OCI-LY3 (cell line): ENCODE data around the gene CLEC16A.
"Not testable (repeated sequence)": the region's sequence is repeated elsewhere in the genome, so short reads cannot be mapped to it uniquely, and the experiment has no call there.

Source experiments
- H2AFZ ChIP-seq: fragments of 200-600, 300-600 bp; shearing (Covaris generic); 2 replicates; pipeline ENCODE4 v1.6.0; 2014; ENCODE audit warnings: antibody characterized with exemption, low read depth, low read length
- H3K27ac ChIP-seq: fragments of 200-600, 300-600 bp; sonication (generic); 2 replicates; pipeline ENCODE4 v1.5.1; 2014; ENCODE audit warnings: mild to moderate bottlenecking, low read length, moderate library complexity, mixed read lengths
- H3K27me3 ChIP-seq: fragments of 200-600, 300-600 bp; sonication (generic); 2 replicates; pipeline ENCODE4 v1.6.1; 2014; ENCODE audit warnings: low read depth, low read length, mixed read lengths
- H3K36me3 ChIP-seq: fragments of 200-600, 300-600 bp; sonication (generic); replicated peaks from 2 replicates; pipeline ENCODE3; 2014; ENCODE audit warnings: low read depth, low read length, mixed read lengths
- H3K4me1 ChIP-seq: fragments of 300-600, 200-600 bp; sonication (generic); 2 replicates; pipeline ENCODE4 v1.6.1; 2014; ENCODE audit warnings: low read length, mixed read lengths
- H3K4me2 ChIP-seq: fragments of 200-600, 300-600 bp; sonication (generic); 2 replicates; pipeline ENCODE4 v1.6.1; 2014; ENCODE audit warnings: low read length, mixed read lengths
- H3K4me3 ChIP-seq: fragments of 300-600, 200-600 bp; sonication (generic); 2 replicates; pipeline ENCODE4 v1.5.1; 2014; ENCODE audit warnings: antibody characterized with exemption, mild to moderate bottlenecking, low read length, moderate library complexity
- H3K79me2 ChIP-seq: fragments of 300-600, 200-600 bp; shearing (Covaris generic); 2 replicates; pipeline ENCODE4 v1.6.1; 2014; ENCODE audit warnings: mild to moderate bottlenecking, low read length, mixed read lengths
- H3K9ac ChIP-seq: fragments of 300-600, 200-600 bp; shearing (Covaris generic); 2 replicates; pipeline ENCODE4 v1.6.0; 2014; ENCODE audit warnings: mild to moderate bottlenecking, low read length, moderate library complexity
- H3K9me3 ChIP-seq: fragments of 200-600, 300-600 bp; shearing (Covaris generic); 2 replicates; pipeline ENCODE4 v1.6.1; 2014; ENCODE audit warnings: low read length, mixed read lengths; ENCODE audit not compliant: insufficient read depth
- H4K20me1 ChIP-seq: fragments of 200-600, 300-600 bp; sonication (generic); 2 replicates; pipeline ENCODE4 v1.6.1; 2016; ENCODE audit warnings: low read length, mixed read lengths; ENCODE audit not compliant: insufficient read depth
- EZH2phosphoT487 ChIP-seq: fragments of 200-600 bp; shearing (Covaris generic); IDR thresholded peaks from 2 replicates; pipeline ENCODE4 v1.6.1; 2018; ENCODE audit warnings: antibody characterized with exemption, mixed run types, low read depth
- TF ChIP-seq, protein P1 (sequence below): fragments of 200-600, 300-600 bp; sonication (generic); IDR thresholded peaks from 2 replicates; pipeline ENCODE4 v1.5.1; 2014; ENCODE audit warnings: antibody characterized with exemption, low read length, low read depth

CLEC16A gene

DNA sequence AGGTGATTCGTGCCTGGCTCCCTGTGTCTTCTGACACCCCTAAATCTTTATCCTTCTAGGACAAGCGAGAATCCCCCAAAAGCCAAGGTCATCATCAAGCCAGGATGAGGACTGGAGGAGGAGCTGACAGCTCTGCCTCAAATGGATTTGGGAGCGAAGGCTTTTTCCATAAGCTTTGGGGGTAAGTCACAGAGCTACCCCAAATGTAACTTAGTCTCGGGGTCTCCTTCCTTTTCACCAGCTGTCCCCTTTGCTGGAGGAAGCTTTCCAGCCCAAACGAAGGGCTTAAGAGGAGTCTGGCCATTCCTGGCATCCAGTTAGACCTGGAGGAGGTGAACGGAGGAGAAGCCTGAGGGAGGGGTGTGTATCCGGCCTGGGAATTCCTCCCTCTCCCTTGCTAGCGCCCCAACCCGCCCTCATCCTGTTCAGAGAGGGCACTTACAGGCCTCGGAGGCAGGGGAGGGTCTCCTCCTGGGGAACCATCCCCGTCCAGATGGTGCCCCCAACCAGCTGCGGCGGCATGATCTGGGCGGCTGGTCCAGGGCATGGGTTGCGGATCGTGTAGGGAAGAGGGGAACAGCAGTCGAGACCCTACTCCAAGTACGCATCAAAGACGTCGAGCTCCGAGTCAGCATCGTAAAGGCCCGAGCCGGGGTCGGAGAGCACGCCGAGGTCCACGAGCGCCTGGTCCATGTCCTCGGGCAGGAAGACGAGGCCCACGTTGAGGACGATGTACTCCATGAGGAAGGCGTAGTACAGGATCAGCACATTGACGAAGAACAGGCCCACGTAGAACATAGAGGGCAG is 3.0 kb upstream of the CLEC16A start:
- no peaks in the 10 kb centered on the region for H3K27me3 ChIP-seq
- no peaks in the 10 kb centered on the region for H3K9me3 ChIP-seq
- H3K36me3 ChIP-seq: peaks cover 28% of the 10 kb centered on the region
- no peak for TF ChIP-seq EZH2phosphoT487
- TF ChIP-seq, protein P1, sequence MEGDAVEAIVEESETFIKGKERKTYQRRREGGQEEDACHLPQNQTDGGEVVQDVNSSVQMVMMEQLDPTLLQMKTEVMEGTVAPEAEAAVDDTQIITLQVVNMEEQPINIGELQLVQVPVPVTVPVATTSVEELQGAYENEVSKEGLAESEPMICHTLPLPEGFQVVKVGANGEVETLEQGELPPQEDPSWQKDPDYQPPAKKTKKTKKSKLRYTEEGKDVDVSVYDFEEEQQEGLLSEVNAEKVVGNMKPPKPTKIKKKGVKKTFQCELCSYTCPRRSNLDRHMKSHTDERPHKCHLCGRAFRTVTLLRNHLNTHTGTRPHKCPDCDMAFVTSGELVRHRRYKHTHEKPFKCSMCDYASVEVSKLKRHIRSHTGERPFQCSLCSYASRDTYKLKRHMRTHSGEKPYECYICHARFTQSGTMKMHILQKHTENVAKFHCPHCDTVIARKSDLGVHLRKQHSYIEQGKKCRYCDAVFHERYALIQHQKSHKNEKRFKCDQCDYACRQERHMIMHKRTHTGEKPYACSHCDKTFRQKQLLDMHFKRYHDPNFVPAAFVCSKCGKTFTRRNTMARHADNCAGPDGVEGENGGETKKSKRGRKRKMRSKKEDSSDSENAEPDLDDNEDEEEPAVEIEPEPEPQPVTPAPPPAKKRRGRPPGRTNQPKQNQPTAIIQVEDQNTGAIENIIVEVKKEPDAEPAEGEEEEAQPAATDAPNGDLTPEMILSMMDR: no peak
- H3K4me3 ChIP-seq: peak overlapping the region; percentile 78
- peak overlapping the region; percentile 76 for H3K9ac ChIP-seq
- H4K20me1 ChIP-seq: peaks cover 27% of the 10 kb centered on the region
- H3K4me1 ChIP-seq: peaks cover 47% of the 10 kb centered on the region
- H3K27ac ChIP-seq: no peak overlapping the region
- H3K79me2 ChIP-seq: peaks cover 47% of the 10 kb centered on the region
- peak overlapping the region; percentile 99 for H3K4me2 ChIP-seq
- H2AFZ ChIP-seq: no peak overlapping the region

DNA sequence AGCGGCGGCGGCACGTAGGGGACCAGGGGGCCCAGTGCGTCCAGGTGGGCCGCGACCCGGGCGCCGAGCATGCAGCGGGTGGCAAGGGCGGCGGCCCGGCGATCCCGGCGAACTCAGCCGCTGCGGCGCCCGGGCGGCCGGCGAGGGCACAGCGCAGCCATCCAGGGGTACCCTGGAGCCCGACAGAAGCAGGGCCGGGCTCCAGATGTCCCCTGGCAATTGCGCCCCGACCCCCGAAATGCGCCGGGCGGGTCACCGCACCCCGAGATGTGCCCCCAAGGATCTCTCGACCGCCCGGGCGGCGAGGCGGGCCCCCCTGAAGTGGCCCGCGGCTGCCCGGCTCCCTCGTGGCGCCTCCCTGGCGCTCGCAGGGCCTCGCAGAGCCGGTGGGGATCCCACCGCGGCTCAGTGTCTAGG is 2.4 kb upstream of the CLEC16A start:
- Histone ChIP-seq H3K9ac (peak overlapping the region; percentile 76), H3K4me2 (peak overlapping the region; percentile 99), H4K20me1 (peaks cover 23% of the 10 kb centered on the region), H3K79me2 (peaks cover 51% of the 10 kb centered on the region), H3K4me1 (peaks cover 47% of the 10 kb centered on the region), H3K27ac (0 out of 2 replicates have a peak overlapping the region, but pooled peaks have one; percentile 13), H3K36me3 (peaks cover 28% of the 10 kb centered on the region), H3K4me3 (peak overlapping the region; percentile 78)
- not testable (repeated sequence) for H3K27me3 ChIP-seq, H2AFZ ChIP-seq, H3K9me3 ChIP-seq

DNA sequence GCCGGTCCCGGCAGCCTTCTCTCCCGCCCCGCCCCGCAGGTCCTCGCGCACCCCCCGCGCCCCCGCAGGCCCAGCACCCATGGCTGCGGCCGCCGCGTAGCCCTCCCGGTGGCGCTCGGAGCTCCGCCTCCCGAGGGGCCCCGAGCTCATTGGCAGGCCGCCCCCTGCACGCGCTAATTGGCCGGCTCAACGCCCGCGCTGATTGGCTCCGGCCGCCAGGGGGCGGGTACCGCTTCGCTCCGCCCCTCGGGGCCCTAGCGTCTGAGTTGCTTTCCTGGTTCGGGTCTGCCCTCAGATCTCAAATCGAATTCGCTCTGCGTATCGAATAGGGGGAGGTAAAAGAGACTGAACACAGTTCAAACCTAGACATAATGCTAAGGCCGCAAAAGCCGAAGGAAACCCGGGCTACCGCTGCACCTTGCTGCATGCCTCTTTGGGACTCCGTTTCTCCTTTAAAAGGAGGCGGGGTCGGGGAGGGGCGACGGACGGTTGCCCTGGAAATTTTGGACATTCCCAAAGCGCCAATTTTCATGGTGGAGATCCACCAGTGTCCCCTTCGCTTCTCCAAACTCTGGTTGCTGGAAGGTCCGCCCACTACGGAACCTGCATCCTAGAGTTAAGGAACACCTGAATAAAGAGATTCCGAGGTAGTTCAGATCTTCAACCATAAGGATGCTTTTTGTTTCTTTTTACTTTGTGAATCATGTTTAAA is 1.9 kb upstream of the CLEC16A start, which contains the start of gene DEXI:
DEXI (minus strand) TSS at position 117 of the 712 bp plus-strand sequence. CDS start 463 bp downstream, outside the sequence.
- Histone ChIP-seq H3K9ac (peak within 1 kb of the TSS; percentile 76), H2AFZ (peak within 1 kb of the TSS; percentile 79), H4K20me1 (peaks cover 22% of the 10 kb centered on the region), H3K4me3 (peak within 1 kb of the TSS; percentile 78), H3K4me2 (peak within 1 kb of the TSS; percentile 99), H3K9me3 (no peaks in the 10 kb centered on the region), H3K27me3 (no peaks in the 10 kb centered on the region), H3K27ac (0 out of 2 replicates have a peak within 1 kb of the TSS, but pooled peaks have one; percentile 13), H3K79me2 (peaks cover 56% of the 10 kb centered on the region), H3K36me3 (peaks cover 25% of the 10 kb centered on the region), H3K4me1 (peaks cover 44% of the 10 kb centered on the region)
- TF ChIP-seq, protein P1: no peak
- no peak for TF ChIP-seq EZH2phosphoT487

DNA sequence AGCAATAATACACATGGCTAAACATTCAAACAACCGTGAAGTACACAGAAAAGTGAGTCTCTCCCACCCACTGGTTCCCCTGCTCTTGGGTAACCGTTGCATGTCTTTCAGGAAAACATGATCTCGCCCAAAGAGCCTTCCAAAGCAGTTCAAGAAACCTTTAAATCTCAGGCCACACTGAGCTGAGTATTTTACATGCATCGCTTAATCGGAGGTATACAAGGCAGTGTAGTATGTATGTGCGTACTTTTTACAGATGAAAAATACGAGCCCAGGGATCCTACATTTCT is 1.4 kb upstream of the CLEC16A start:
- Histone ChIP-seq H3K27ac (no peak overlapping the region), H3K36me3 (peaks cover 21% of the 10 kb centered on the region), H3K9me3 (no peaks in the 10 kb centered on the region), H3K4me1 (peaks cover 40% of the 10 kb centered on the region), H2AFZ (no peak overlapping the region), H3K9ac (no peak overlapping the region), H3K4me2 (peak overlapping the region; percentile 92), H3K79me2 (peaks cover 56% of the 10 kb centered on the region), H3K4me3 (peak overlapping the region; percentile 78), H4K20me1 (peaks cover 22% of the 10 kb centered on the region), H3K27me3 (no peaks in the 10 kb centered on the region)
- TF ChIP-seq, protein P1: no peak
- TF ChIP-seq EZH2phosphoT487: no peak
